ENCODE results near the gene MPPE1.
"Not testable (repeated sequence)": the region's sequence is repeated elsewhere in the genome, so short reads cannot be mapped to it uniquely, and the experiment has no call there.

MPPE1 gene

DNA sequence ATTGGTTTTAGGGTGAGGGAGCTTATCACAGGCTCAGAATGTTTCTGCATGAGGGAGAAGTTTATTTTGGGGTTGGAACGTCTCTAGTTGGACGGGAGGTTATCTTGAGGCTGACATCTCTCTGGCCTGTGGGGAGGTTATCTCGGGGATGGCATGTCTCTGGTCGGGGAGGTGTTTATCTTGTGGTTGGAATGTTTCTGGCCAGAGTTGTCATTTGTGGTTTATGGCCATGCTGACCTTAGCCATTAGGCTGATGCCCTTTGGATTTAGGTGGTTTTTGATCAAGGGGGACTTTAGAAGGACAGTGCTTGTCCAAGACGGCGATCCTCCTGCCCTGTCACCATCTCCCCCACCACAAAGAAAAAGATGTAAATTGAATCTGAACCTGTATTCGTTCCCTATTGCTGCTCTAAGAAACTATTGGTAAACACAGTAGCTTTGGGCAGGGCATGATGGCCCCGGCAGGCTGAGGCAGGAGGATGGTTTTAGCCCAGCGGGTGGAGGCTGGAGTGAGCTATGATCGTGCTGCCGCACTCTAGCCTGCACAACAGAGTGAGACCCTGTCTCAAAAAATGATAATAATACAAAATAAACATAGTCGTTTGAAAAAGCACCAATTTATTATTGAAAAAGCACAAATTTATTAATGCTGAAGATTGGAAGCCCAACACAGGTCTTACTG is 17.8 kb upstream of the MPPE1 start:
- peak; percentile 26 for DNase-seq (ENCODE audit: low read depth)

DNA sequence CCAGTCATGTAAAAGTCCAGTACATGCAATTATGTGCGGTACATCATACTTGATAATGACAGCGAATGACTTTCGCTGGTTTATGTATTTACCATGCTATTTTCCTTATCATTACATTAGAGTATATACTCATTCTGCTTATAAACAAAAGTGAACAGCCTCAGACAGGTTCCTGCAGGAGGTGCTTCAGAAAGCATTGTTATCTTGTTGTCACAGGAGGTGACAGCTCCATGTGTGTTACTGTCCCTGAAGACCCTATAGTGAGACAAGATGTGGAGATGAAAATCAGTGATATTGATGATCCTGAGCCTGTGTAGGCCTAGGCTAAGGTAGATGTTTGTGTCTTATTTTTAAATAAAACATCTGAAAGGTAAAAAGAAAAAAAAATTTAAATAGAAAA is 15.3 kb upstream of the MPPE1 start:
- DNase-seq (ENCODE audit: low read depth) = no peak

DNA sequence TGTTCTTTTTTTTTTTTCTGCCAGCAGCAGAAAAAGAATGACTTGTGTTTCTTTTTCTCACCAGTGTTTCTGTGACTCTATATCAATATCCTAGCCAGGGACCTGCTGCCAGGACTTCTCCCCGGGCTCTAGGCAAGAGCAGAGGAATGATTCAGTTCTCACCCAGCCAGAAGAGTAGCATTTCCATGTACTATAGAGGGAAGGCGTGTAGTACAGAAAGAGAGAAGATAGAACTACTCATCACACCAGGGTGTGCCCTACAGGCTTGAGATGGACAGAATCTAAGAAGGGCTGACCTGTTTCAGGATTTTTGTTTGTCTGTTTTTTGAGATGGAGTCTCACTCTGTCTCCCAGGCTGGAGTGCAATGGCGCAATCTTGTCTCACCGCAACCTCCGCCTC is 11.4 kb upstream of the MPPE1 start:
- DNase-seq (ENCODE audit: low read depth) = not testable (repeated sequence)

DNA sequence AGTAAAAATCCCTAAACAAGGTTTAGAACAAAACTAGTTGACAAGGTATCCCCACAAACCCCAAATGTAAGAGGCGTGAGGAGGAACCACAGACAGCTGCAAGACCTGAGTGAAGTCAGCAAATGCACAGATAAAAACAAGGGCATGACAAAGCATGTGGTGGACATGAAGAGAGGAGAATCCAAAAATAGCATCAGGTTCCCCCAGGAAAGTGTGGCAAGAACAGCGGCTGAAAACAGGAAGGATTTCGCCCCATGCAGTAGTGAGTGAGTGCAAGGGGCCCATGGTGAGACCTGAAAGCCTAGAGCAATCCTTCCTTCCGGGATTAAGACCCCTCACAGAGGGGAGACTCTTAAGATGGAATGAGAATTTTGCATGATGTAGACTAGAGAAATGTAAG is 8.8 kb upstream of the MPPE1 start:
- DNase-seq (ENCODE audit: low read depth) = not testable (repeated sequence)

DNA sequence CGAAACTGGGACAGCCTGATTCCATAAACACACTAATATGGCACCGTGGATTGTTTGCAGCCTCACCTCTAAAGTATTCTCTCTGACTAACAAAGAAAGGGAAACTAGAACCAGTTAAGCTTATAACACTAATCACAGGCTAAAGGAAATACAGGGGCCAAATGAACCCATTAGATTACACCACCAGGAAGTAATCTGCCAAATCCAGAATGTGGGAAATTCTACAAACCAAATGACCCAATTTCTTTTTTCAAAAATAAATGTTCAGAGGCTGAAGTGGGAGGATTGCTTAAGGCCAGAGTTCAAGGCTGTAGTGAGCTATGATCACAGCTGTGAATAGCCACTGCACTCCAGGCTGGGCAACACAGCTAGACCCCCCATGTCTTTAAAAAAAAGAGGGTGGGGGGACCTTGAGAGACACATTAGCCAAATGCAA is 1.5 kb upstream of the MPPE1 start:
- peak; percentile 24 for DNase-seq (ENCODE audit: low read depth)

DNA sequence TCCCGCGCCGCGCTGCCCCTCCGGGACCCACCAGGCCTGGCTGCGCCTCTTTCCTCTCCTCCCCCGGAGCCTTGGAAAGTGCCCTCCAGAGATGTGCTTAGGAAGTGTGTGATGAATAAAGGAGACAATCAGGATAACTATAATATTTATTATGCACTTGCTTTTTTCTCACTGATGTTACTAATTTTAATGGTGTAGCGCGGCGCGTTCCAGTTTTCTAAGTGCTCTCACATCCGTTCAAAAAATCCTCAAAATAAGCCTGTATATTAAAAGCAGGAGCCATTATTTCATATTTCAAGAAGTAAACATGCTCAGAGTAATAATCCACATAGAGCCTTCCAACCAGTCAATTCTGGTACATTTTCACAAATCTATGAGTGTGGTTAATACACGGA is 941 bp upstream of the MPPE1 start:
- DNase-seq (ENCODE audit: low read depth) = peak; percentile 44

DNA sequence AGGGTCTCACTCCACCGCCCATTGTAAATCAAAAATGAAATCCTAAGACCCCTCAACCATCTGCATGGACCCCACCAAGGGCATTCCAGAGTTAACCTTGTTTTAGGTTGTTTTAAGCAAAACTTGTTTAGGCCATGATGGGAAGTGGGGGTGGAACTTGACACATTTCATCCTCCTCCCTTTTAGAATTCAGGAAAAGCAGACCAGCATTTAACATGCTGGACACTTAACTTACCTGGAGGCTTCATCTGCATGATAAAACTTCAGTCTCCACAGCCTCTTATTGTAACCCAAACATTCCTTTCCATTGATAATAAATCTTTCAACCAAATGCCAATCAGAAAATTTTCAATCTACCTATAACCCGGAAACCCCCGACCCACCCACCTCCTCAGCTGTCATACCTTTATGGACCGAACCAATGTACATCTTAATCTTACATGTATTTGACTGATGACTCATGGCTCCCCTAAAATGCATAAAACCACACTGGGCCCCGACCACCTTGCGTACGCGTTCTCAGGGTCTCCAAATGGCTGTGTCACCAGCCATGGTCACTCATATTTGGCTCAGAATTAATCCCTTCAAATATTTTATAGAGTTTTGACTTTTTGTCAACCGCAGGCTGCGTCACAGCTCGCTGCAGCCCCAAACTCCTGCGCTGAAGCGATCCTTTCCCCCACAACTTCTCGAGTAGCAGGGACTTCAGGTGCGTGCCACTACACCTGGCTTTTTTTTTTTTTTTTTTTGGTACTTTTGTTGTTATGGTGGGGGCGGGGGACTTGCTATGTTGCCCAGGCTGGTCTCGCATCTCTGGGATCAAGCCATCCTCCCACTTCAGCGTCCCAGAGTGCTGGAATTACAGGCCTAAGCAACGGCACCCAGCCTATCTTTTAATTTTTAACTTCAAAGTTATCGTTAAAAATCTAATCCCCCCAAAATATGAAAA is 917 bp downstream of the MPPE1 start:
- no peak for DNase-seq (ENCODE audit: low read depth)

DNA sequence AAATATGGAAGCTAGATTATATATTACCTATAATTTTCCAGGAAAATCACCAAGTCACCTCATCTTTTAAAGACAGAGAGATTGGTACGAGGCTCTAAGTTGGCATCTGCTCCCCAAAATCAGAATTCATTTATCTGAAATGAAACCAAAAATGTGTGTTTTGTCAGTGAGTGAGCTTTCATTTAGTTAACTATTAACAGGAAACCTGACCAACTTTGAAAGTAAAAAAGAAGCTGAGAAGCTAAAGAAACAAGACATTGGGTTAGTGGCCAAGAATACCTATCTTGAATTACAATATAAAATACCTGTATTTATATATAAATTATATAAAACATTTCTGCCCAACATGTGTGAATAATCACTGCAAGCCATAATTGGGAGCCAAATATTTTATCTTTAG is 1.9 kb downstream of the MPPE1 start:
- DNase-seq (ENCODE audit: low read depth) = no peak

DNA sequence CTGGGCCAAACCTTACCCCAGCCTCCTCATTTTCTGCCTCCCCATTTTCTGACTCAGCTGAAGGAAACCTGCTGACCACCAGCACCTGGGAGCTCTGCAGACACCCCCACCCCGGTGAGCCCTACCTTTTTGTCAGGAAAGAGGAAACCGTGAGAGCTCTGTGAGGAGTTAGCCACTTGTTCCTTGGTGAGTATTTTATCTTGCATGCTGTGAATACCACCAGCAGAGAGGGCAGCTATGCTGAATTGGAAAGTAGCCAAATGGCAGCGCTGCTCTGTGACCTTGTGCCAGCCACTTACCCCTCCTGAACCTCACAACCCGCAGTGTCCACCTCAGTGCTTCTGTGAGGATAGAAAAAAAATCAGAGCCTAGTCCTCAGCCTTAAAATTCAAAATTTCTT is 2.5 kb downstream of the MPPE1 start:
- no peak for DNase-seq (ENCODE audit: low read depth)

DNA sequence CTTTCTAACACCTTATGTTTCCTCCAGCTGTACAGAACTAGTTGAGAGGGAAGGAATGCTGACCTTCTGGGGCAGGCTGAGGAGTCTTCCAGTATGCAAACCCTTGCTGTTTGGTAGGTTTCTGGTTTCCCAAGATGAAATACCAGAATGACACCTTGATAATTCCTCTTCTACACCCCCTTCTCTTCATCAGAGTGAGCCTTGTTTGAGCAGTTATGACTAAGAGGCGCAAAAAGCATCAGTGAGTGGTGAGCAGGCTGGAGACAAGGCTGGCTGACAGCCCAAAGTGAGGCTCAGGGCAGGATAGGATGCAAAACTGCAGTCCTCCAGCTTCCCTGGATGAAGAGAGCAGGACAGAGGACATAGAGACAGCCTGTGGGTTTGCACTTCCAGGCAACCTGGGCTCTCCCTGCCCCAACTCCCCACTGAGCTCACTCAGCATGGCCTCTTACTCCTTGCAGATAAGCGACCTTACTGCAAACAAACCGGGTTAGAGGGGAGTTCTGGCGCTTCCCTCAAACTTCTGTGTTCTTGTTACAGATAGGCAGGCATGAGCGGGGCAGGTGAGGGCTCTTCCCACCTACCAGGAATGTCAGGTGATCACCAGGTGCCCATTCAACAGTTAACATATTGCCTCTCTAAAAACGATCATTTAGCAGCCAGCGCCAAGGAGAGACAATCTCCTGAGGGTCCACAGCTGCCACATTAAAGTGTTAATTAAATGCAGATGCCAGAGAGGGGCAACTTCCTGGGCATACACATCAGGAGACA is 5.4 kb downstream of the MPPE1 start:
- peak; percentile 25 for DNase-seq (ENCODE audit: low read depth)

DNA sequence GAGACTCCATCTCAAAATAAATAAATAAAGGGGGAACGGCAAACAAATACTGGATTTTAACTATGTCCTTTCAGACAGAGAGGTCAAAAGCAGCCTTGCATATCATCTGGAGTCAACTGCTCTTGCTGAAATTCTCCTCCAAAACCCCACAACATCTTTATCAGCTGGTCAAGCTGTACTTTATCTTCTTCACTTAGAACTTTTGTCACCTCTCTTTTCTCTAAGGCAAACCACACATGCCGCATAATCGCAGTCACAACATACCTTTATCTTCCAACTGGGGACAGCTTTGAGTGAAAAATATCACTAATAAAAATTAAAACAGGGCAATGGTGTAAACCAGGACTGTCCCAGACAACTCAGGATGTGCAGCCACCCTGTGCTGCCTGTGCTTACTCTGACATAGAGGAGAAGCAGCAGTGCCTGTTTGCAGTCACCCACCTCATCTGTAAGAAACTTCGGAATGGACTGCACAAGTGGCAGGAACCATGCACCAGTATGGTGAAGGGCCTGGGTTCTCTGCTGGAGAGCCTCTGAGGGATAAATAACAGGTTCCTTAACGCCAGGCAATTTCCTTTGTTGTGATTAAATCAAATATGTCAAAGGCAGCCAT is 6.2 kb downstream of the MPPE1 start:
- no peak for DNase-seq (ENCODE audit: low read depth)

DNA sequence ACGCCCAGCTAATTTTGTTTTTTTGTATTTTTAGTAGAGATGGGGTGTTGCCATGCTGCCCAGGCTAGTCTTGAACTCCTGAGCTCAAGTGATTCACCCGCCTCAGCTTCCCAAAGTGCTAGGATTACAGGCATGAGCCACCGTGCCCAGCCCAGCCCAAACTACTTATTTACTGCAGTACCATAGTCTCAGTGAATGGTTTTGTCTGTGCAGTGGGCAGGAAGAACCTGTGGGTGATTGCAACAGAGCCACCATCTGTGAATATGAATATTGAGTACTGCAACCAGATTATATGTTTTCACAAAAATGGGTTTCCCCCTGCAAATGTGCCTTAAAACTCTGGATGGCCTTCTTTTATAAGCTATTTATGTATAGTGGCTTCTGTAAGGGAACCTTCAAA is 9.1 kb downstream of the MPPE1 start:
- no peak for DNase-seq (ENCODE audit: low read depth)

DNA sequence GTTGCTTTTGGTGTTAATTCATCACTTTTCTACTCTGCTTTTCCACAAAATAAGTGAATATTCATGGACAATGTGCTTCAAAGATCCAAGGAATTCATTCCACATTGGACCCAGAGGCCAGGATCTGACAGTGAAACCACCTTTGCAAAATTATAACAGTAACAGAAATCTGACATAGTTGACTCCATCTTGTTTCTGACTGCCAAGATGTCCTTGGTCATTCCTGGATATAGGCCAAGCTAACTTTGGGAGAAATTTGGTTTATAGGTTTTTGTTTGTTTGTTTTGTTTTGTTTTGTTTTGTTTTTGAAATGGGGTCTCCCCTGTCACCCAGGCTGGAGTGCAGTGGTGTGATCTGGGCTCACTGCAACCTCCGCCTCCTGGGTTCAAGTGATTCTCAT is 10.3 kb downstream of the MPPE1 start:
- DNase-seq (ENCODE audit: low read depth) = no peak

DNA sequence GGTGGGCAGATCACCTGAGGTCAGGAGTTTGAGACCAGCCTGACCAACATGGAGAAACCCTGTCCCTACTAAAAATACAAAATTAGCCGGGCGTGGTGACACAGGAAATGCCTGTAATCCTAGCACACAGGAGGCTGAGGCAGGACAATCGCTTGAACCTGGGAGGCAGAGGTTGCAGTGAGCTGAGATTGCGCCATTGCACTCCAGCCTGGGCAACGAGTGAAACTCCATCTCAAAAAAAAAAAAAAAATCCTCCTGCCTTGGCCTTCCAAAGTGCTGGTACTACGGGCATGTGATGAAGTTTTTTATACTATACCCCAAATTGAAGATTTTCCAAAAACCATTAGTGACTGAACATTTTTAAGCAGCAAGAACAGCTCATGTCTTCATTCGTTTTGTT is 15.7 kb downstream of the MPPE1 start:
- DNase-seq (ENCODE audit: low read depth) = not testable (repeated sequence)

DNA sequence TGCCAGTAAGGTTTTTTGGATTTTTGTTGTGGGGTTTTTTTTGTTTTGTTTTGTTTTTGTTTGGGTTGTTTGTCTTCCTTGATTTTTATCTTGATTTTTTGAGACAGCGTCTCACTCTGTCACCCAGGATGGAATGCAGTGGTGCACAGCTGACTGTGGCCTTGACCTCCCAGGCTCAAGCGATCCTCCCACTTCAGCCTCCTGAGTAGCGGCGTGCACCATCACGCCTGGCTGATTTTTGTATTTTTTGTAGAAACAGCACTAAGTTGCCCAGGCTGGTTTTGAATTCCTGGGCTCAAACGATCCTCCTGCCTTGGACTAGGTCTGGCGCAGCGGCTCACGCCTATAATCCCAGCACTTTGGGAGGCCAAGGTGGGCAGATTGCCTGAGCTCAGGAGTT is 16.4 kb downstream of the MPPE1 start:
- no peak for DNase-seq (ENCODE audit: low read depth)

DNA sequence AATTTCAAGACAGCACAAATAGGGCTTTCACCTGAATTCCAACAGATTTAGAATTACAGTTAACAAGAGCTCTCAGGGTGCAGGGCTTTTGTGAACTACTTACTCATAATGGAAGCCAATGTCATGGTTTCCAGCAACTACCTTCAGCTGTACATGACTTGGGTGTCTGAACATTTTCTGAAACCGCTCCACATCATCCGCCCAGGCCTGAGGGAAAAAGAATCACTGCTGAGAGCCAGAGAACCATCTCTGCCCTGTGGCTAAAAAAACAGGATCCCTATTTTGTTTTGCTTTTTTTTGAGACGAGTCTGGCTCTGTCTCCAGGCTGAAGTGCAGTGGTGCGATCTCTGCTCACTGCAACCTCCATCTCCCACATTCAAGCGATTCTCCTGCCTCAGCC is 18.8 kb downstream of the MPPE1 start:
- DNase-seq (ENCODE audit: low read depth) = no peak

DNA sequence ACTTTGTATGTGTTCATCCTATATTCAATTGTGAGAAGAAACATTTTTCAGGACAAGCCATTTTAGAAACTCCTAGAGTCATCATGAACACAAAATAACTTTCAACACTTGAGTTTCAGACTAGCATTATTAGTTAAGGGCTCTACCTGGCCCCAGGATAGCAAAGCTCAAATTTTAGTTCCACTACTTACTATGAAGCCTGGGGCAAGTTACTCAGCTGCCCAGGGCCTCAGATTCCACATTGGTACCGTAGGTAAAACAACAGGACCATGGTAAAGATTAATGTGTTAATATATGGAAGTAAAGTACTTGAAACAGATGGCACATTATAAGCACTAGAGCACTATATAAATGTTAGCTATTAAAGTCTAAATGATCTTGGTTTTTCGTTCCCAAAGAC is 19.4 kb downstream of the MPPE1 start:
- no peak for DNase-seq (ENCODE audit: low read depth)

DNA sequence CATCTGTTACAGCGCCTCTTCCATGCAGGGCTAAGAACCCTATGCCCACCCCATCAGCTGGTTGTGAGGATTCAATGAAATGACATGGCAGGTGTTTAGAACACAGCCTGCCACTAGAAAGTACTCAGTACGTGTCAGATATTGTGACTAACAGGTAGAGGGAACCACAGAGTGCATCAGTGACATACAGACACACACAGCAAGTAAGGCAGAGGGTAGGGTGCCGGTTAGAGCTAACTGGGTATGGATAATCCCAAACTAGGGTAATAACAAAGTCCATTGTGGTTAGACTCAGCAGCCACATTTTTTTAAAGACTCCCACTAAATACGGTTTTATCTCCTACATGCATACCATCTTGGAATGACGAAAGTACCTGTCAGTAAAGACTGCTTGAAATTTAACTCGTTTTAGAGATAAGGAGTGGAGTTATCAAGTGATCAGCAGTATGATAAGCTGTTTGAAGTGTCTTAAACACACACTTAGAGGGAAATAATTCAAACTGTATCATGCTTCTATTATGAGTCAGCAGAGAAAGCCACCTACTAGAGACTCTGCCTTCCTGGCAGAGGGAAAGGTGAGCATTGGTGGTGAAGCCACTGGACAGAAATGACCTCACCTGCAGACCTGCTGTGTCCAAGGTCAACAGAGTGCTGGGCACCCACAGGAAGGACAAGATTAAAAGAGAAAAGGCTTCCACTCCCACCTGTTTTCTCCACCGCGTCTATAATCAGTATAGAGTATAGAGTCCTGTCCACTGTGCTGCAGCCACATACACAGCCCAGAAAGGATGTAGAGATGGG is 20.6 kb downstream of the MPPE1 start:
- DNase-seq (ENCODE audit: low read depth) = peak; percentile 7

DNA sequence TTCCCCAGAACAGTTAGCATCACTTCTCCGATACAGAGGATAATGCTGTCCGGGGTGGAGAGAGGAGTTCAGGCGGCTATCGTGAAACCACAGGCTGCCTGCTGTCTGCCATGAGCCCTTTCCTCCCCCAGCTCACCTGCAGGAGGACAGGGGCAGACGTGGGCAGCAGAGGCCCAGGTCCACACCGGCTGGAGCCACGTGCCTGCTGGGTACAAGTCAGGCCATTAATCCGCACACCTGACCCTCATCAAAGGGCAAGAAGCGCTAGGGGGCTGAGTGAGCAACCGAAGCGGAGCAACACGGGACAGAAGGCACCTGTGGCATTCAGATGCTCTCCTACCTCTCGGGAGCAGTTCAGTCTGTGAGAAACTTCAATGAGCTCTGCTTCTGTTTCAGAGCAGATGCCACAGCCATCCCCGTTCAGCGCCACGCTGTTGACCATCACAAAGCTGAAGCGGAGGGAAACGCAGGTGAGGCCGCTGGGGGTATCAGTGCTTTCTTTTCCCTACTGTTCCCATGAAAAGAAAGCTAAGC is 21.5 kb downstream of the MPPE1 start:
- DNase-seq (ENCODE audit: low read depth) = no peak

DNA sequence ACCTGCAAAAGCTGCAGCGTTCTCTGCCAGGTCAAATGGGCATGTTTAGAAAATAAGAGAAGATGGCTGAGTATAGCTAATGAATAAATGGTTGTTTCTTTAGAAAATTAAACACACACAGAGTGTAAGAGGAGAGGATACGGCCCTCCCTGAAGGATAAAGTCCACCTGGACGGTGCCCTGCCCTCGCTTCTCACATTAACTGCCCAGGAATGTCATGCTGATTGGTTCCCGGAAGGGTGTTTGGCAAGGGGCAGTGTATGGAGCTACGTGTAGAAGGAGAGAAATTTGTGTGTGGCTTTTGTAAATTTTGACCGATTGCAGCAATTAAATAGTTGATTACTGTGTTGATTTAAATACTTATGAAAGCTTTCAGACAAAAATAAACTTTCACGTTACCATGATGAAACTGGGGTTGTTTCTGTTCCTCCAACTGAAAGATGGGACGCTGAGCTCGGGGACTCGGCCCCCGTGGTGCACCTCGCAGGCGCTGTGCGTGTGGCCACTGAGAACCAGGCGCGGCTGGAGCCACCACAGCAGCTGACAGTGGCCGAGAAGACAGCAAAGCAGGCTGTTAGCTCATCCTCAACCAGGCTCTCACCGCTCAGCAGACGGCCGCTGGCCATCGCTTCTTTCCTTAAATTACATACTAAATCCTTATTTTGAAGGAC is 22.7 kb downstream of the MPPE1 start:
- DNase-seq (ENCODE audit: low read depth) = no peak
